ENCODE results near the gene PLEKHA6. TPM values are rescaled to one million over a fixed set of nuclear protein-coding genes. Genes with fewer than 3 reads are reported as not detected.

Gene PLEKHA6
- total and polyA plus RNA-seq, 2 experiments from 2014 or later: 2.8 to 6.2 TPM

DNA sequence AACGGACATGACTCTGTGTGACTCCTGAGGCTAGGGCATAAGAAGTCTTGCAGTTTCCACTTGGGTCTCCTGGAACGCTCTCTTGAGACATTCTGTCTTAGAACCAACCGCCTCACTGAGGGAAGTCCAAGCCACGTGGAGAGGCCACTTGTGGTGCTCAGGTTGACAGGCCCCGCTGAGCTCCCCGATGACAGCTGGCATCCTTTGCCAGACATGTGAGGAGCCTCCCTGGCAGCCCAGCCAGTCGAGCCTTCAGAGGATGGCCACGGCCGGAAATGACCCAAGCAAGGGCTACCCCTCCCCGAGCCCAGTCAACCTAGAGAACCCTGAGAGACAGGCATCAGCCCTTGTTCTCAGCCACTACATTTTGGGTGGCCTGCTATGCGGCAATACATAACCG is 20.7 kb downstream of the PLEKHA6 start:
- H3K36me3 Mint-ChIP-seq (ENCODE audit: low read depth): no peaks in the 10 kb centered on the region
- no peak overlapping the region for H2AFZ ChIP-seq
- no peak overlapping the region for H3K27ac Mint-ChIP-seq
- H3K4me3 ChIP-seq: no peak overlapping the region
- H3K4me3 Mint-ChIP-seq: no peak overlapping the region
- no peaks in the 10 kb centered on the region for H3K9me3 Mint-ChIP-seq
- H3K27me3 ChIP-seq (ENCODE audit: insufficient read depth): no peaks in the 10 kb centered on the region
- H3K9me2 ChIP-seq (ENCODE audit: insufficient read depth): peaks cover 15% of the 10 kb centered on the region; the same call in 1 of the 2 replicates
- H3K4me2 ChIP-seq: no peak overlapping the region
- H4K20me1 ChIP-seq (replicated peaks; ENCODE audit: insufficient read depth): no peaks in the 10 kb centered on the region
- no peak for DNase-seq (ENCODE audit: low spot score)
- no peaks in the 10 kb centered on the region for H3K36me3 ChIP-seq (ENCODE audit: insufficient read depth)
- ATAC-seq: no peak
- peaks cover 67% of the 10 kb centered on the region for H3K4me1 ChIP-seq (ENCODE audit: insufficient read depth)
- H3K27me3 Mint-ChIP-seq (ENCODE audit: insufficient read depth, low read depth, poor library complexity): peaks cover 10% of the 10 kb centered on the region
- peaks cover 49% of the 10 kb centered on the region for H3K4me1 Mint-ChIP-seq
- TF ChIP-seq NANOG (IDR thresholded peaks at IDR 0.05; ENCODE audit: borderline replicate concordance): no peak
- TF ChIP-seq, protein P1, sequence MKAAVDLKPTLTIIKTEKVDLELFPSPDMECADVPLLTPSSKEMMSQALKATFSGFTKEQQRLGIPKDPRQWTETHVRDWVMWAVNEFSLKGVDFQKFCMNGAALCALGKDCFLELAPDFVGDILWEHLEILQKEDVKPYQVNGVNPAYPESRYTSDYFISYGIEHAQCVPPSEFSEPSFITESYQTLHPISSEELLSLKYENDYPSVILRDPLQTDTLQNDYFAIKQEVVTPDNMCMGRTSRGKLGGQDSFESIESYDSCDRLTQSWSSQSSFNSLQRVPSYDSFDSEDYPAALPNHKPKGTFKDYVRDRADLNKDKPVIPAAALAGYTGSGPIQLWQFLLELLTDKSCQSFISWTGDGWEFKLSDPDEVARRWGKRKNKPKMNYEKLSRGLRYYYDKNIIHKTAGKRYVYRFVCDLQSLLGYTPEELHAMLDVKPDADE (IDR thresholded peaks at IDR 0.05): no peak
- TF ChIP-seq EZH2phosphoT487 (IDR thresholded peaks at IDR 0.05; ENCODE audit: unreplicated experiment): no peak
- TF ChIP-seq POLR2AphosphoS5 (IDR thresholded peaks at IDR 0.05; ENCODE audit: low read depth): no peak
- no peak for TF ChIP-seq ZNF331 (CRISPR knock-in tag; IDR thresholded peaks at IDR 0.05; ENCODE audit: low read depth)
- no peak for TF ChIP-seq JUNB (IDR thresholded peaks at IDR 0.05; ENCODE audit: unreplicated experiment)
- TF ChIP-seq, protein P2, sequence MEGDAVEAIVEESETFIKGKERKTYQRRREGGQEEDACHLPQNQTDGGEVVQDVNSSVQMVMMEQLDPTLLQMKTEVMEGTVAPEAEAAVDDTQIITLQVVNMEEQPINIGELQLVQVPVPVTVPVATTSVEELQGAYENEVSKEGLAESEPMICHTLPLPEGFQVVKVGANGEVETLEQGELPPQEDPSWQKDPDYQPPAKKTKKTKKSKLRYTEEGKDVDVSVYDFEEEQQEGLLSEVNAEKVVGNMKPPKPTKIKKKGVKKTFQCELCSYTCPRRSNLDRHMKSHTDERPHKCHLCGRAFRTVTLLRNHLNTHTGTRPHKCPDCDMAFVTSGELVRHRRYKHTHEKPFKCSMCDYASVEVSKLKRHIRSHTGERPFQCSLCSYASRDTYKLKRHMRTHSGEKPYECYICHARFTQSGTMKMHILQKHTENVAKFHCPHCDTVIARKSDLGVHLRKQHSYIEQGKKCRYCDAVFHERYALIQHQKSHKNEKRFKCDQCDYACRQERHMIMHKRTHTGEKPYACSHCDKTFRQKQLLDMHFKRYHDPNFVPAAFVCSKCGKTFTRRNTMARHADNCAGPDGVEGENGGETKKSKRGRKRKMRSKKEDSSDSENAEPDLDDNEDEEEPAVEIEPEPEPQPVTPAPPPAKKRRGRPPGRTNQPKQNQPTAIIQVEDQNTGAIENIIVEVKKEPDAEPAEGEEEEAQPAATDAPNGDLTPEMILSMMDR (conservative IDR thresholded peaks at IDR 0.05; ENCODE audit: low read depth in 2 of 2): no peak
- no peak for TF ChIP-seq EZH2 (IDR thresholded peaks at IDR 0.05; ENCODE audit: low read depth, unreplicated experiment)
- no peak for TF ChIP-seq STAT1 (IDR thresholded peaks at IDR 0.05; ENCODE audit: unreplicated experiment)
- TF ChIP-seq CREB1 (CRISPR knock-in tag; IDR thresholded peaks at IDR 0.05; ENCODE audit: low read depth): no peak
- TF ChIP-seq, protein P3, sequence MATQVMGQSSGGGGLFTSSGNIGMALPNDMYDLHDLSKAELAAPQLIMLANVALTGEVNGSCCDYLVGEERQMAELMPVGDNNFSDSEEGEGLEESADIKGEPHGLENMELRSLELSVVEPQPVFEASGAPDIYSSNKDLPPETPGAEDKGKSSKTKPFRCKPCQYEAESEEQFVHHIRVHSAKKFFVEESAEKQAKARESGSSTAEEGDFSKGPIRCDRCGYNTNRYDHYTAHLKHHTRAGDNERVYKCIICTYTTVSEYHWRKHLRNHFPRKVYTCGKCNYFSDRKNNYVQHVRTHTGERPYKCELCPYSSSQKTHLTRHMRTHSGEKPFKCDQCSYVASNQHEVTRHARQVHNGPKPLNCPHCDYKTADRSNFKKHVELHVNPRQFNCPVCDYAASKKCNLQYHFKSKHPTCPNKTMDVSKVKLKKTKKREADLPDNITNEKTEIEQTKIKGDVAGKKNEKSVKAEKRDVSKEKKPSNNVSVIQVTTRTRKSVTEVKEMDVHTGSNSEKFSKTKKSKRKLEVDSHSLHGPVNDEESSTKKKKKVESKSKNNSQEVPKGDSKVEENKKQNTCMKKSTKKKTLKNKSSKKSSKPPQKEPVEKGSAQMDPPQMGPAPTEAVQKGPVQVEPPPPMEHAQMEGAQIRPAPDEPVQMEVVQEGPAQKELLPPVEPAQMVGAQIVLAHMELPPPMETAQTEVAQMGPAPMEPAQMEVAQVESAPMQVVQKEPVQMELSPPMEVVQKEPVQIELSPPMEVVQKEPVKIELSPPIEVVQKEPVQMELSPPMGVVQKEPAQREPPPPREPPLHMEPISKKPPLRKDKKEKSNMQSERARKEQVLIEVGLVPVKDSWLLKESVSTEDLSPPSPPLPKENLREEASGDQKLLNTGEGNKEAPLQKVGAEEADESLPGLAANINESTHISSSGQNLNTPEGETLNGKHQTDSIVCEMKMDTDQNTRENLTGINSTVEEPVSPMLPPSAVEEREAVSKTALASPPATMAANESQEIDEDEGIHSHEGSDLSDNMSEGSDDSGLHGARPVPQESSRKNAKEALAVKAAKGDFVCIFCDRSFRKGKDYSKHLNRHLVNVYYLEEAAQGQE (IDR thresholded peaks at IDR 0.05; ENCODE audit: unreplicated experiment): no peak
- TF ChIP-seq, protein P4, sequence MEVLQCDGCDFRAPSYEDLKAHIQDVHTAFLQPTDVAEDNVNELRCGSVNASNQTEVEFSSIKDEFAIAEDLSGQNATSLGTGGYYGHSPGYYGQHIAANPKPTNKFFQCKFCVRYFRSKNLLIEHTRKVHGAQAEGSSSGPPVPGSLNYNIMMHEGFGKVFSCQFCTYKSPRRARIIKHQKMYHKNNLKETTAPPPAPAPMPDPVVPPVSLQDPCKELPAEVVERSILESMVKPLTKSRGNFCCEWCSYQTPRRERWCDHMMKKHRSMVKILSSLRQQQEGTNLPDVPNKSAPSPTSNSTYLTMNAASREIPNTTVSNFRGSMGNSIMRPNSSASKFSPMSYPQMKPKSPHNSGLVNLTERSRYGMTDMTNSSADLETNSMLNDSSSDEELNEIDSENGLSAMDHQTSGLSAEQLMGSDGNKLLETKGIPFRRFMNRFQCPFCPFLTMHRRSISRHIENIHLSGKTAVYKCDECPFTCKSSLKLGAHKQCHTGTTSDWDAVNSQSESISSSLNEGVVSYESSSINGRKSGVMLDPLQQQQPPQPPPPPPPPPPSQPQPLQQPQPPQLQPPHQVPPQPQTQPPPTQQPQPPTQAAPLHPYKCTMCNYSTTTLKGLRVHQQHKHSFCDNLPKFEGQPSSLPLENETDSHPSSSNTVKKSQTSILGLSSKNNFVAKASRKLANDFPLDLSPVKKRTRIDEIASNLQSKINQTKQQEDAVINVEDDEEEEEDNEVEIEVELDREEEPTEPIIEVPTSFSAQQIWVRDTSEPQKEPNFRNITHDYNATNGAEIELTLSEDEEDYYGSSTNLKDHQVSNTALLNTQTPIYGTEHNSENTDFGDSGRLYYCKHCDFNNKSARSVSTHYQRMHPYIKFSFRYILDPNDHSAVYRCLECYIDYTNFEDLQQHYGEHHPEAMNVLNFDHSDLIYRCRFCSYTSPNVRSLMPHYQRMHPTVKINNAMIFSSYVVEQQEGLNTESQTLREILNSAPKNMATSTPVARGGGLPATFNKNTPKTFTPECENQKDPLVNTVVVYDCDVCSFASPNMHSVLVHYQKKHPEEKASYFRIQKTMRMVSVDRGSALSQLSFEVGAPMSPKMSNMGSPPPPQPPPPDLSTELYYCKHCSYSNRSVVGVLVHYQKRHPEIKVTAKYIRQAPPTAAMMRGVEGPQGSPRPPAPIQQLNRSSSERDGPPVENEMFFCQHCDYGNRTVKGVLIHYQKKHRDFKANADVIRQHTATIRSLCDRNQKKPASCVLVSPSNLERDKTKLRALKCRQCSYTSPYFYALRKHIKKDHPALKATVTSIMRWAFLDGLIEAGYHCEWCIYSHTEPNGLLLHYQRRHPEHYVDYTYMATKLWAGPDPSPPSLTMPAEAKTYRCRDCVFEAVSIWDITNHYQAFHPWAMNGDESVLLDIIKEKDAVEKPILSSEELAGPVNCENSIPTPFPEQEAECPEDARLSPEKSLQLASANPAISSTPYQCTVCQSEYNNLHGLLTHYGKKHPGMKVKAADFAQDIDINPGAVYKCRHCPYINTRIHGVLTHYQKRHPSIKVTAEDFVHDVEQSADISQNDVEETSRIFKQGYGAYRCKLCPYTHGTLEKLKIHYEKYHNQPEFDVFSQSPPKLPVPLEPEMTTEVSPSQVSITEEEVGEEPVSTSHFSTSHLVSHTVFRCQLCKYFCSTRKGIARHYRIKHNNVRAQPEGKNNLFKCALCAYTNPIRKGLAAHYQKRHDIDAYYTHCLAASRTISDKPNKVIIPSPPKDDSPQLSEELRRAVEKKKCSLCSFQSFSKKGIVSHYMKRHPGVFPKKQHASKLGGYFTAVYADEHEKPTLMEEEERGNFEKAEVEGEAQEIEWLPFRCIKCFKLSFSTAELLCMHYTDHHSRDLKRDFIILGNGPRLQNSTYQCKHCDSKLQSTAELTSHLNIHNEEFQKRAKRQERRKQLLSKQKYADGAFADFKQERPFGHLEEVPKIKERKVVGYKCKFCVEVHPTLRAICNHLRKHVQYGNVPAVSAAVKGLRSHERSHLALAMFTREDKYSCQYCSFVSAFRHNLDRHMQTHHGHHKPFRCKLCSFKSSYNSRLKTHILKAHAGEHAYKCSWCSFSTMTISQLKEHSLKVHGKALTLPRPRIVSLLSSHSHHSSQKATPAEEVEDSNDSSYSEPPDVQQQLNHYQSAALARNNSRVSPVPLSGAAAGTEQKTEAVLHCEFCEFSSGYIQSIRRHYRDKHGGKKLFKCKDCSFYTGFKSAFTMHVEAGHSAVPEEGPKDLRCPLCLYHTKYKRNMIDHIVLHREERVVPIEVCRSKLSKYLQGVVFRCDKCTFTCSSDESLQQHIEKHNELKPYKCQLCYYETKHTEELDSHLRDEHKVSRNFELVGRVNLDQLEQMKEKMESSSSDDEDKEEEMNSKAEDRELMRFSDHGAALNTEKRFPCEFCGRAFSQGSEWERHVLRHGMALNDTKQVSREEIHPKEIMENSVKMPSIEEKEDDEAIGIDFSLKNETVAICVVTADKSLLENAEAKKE (CRISPR knock-in tag; IDR thresholded peaks at IDR 0.05): no peak
- no peak for TF ChIP-seq ZNF114 (CRISPR knock-in tag; IDR thresholded peaks at IDR 0.05)
- H3F3A ChIP-seq (replicated peaks; ENCODE audit: low read depth): peaks cover 7% of the 10 kb centered on the region; the same call in 1 of the 2 replicates
- no peak overlapping the region for H3K27ac ChIP-seq (ENCODE audit: low read depth)
- no peaks in the 10 kb centered on the region for H3K79me2 ChIP-seq (replicated peaks; ENCODE audit: insufficient read depth)

Measured in GM23338 (cell line).